GM12875 (cell line): ENCODE measurements around the gene TMEM238.

Experiments used
- H3K4me3 ChIP-seq: one replicate; pipeline ENCODE4 v1.5.1; 2011; ENCODE audit warnings: low read depth, low read length, control low read depth
- CTCF ChIP-seq: IDR thresholded peaks from 2 replicates; pipeline ENCODE4 v1.5.1; 2011; ENCODE audit warnings: low read depth, mild to moderate bottlenecking, control low read depth, inconsistent platforms, low read length, moderate library complexity, borderline replicate concordance; ENCODE audit not compliant: insufficient read depth

Gene TMEM238

GRCh38 chr19:55382522-55383054 is 1.5 kb downstream of the TMEM238 start:
- TF ChIP-seq CTCF = no peak
- peak overlapping the region; percentile 68 for H3K4me3 ChIP-seq

GRCh38 chr19:55382013-55382412 is 2.1 kb downstream of the TMEM238 start:
- TF ChIP-seq CTCF = no peak
- no peak overlapping the region for H3K4me3 ChIP-seq

- H3K4me3 ChIP-seq = no peak overlapping the region
- no peak for TF ChIP-seq CTCF
Measured at GRCh38 chr19:55379174-55379573, 4.9 kb downstream of the TMEM238 start.

GRCh38 chr19:55377356-55378131 is 6.5 kb downstream of the TMEM238 start:
- TF ChIP-seq CTCF = no peak
- H3K4me3 ChIP-seq = no peak overlapping the region

GRCh38 chr19:55376241-55376933 is 7.7 kb downstream of the TMEM238 start, which contains the start of gene TMEM190:
TSS of gene TMEM190 (plus strand) at chr19:55376826. CDS start at chr19:55376854, 28 bp downstream.
- no peak for TF ChIP-seq CTCF
- H3K4me3 ChIP-seq = no peak within 1 kb of the TSS

- TF ChIP-seq CTCF = no peak
- no peak overlapping the region for H3K4me3 ChIP-seq
Measured at GRCh38 chr19:55373993-55374757, 9.9 kb downstream of the TMEM238 start.
